Neural progenitor cell (in vitro differentiated cells): Measurements from ENCODE around the gene HMCN1. TPM values are rescaled to one million over a fixed set of nuclear protein-coding genes. Genes with fewer than 3 reads are reported as not detected.

Experiments
- DNase-seq: peaks from one replicate; pipeline ENCODE4 v3.0.0-alpha.2; 2016; ENCODE audit warnings: low spot score
- H2AFZ ChIP-seq: fragments of 200-600 bp; sonication (generic); replicated peaks from 2 replicates; pipeline ENCODE4 v1.6.1; 2016; ENCODE audit warnings: antibody characterized with exemption
- H3F3A ChIP-seq: fragments of 200-600 bp; sonication (generic); 2 replicates; pipeline ENCODE4 v1.6.1; 2016; ENCODE audit warnings: antibody characterized with exemption, low read depth
- H3K27ac ChIP-seq: fragments of 200-600 bp; sonication (generic); 2 replicates; pipeline ENCODE4 v1.5.1; 2016; ENCODE audit warnings: mild to moderate bottlenecking
- H3K27me3 ChIP-seq: fragments of 200-600 bp; sonication (generic); 2 replicates; pipeline ENCODE4 v1.6.1; 2016; ENCODE audit warnings: mild to moderate bottlenecking, moderate library complexity
- H3K36me3 ChIP-seq: fragments of 200-600 bp; sonication (generic); 2 replicates; pipeline ENCODE4 v1.5.1; 2016
- H3K4me1 ChIP-seq: fragments of 200-600 bp; sonication (generic); 2 replicates; pipeline ENCODE4 v1.6.1; 2016; ENCODE audit warnings: mixed run types
- H3K4me2 ChIP-seq: fragments of 200-600 bp; sonication (generic); 2 replicates; pipeline ENCODE4 v1.6.1; 2016
- H3K4me3 ChIP-seq: fragments of 200-600 bp; sonication (generic); 2 replicates; pipeline ENCODE4 v1.5.1; 2016
- H3K79me2 ChIP-seq: fragments of 200-600 bp; sonication (generic); 2 replicates; pipeline ENCODE4 v1.6.1; 2016; ENCODE audit warnings: low read depth
- H3K9ac ChIP-seq: fragments of 200-600 bp; sonication (generic); 2 replicates; pipeline ENCODE4 v1.6.1; 2016
- H3K9me3 ChIP-seq: fragments of 200-600 bp; sonication (generic); 2 replicates; pipeline ENCODE4 v1.5.1; 2016; ENCODE audit warnings: low read depth
- H4K20me1 ChIP-seq: fragments of 200-600 bp; sonication (generic); 2 replicates; pipeline ENCODE4 v1.6.1; 2016; ENCODE audit warnings: low read depth
- H3K27ac Mint-ChIP-seq: 3 replicates; pipeline ENCODE4 v1.8.0; 2021; ENCODE audit warnings: mixed read lengths
- H3K27me3 Mint-ChIP-seq: 2 replicates; pipeline ENCODE4 v1.8.0; 2022; ENCODE audit warnings: low read depth, mild to moderate bottlenecking, inconsistent platforms, moderate library complexity, mixed read lengths; ENCODE audit not compliant: insufficient read depth
- H3K36me3 Mint-ChIP-seq: 3 replicates; pipeline ENCODE4 v1.8.0; 2021; ENCODE audit warnings: mixed read lengths
- H3K4me1 Mint-ChIP-seq: 3 replicates; pipeline ENCODE4 v1.8.0; 2021; ENCODE audit warnings: mixed read lengths
- H3K4me3 Mint-ChIP-seq: 3 replicates; pipeline ENCODE4 v1.8.0; 2021; ENCODE audit warnings: mild to moderate bottlenecking, moderate library complexity, mixed read lengths
- H3K9me3 Mint-ChIP-seq: 3 replicates; pipeline ENCODE4 v1.8.0; 2020; ENCODE audit warnings: mixed read lengths
- EZH2 ChIP-seq: fragments of 200-600 bp; sonication (generic); IDR thresholded peaks from 2 replicates; pipeline ENCODE4 v1.6.1; 2017; ENCODE audit warnings: antibody characterized with exemption, mild to moderate bottlenecking, moderate library complexity
- EZH2phosphoT487 ChIP-seq: fragments of 200-600 bp; sonication (generic); IDR thresholded peaks from 2 replicates; pipeline ENCODE4 v1.6.1; 2017; ENCODE audit warnings: antibody characterized with exemption
- total RNA-seq: library from RNA; depleted of rRNA; stranded (reverse); fragments of >200 nt; gene quantifications from 2 replicates; pipeline ENCODE4 v1.2.3, GENCODE V29; 2015; ENCODE audit warnings: low replicate concordance
- TF ChIP-seq, protein P1 (sequence below): fragments of 200-600 bp; sonication (generic); IDR thresholded peaks from 2 replicates; pipeline ENCODE4 v1.5.1; 2017; ENCODE audit warnings: antibody characterized with exemption, mild to moderate bottlenecking

HMCN1 gene
- total RNA-seq, 1 donor from 2014 or later, result 26.4 TPM

DNA sequence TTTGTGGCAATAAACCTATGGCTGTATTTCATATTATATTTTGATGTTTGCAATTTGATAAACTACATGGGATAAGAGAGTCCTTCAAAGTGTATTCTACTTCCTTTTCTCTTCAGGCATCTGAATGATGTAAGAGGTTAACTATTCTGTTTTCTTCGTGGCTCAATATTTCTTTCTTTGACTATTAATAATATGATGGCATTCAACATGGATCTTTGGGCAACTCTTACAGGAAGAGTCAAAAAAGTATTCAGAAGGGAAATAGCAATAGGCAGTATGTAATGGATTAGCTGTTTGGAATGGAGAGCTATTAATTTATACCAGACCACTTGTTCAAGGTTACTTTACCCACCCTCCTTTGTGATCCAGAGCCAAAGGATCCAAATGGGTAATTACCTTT lies 74.4 kb downstream of the HMCN1 start:
- no peak for DNase-seq
- no peak for TF ChIP-seq EZH2phosphoT487
- TF ChIP-seq, protein P1, sequence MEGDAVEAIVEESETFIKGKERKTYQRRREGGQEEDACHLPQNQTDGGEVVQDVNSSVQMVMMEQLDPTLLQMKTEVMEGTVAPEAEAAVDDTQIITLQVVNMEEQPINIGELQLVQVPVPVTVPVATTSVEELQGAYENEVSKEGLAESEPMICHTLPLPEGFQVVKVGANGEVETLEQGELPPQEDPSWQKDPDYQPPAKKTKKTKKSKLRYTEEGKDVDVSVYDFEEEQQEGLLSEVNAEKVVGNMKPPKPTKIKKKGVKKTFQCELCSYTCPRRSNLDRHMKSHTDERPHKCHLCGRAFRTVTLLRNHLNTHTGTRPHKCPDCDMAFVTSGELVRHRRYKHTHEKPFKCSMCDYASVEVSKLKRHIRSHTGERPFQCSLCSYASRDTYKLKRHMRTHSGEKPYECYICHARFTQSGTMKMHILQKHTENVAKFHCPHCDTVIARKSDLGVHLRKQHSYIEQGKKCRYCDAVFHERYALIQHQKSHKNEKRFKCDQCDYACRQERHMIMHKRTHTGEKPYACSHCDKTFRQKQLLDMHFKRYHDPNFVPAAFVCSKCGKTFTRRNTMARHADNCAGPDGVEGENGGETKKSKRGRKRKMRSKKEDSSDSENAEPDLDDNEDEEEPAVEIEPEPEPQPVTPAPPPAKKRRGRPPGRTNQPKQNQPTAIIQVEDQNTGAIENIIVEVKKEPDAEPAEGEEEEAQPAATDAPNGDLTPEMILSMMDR, result no peak
- TF ChIP-seq EZH2, result no peak
- Mint-ChIP-seq H3K4me1 (peaks cover 14% of the 10 kb centered on the region), H3K27me3 (no peaks in the 10 kb centered on the region), H3K27ac (no peak overlapping the region), H3K4me3 (no peak overlapping the region), H3K9me3 (no peaks in the 10 kb centered on the region), H3K36me3 (no peaks in the 10 kb centered on the region)
- Histone ChIP-seq H3K27me3 (no peaks in the 10 kb centered on the region), H3K9me3 (no peaks in the 10 kb centered on the region), H3K4me3 (no peak overlapping the region), H3K79me2 (no peaks in the 10 kb centered on the region), H3K36me3 (no peaks in the 10 kb centered on the region), H4K20me1 (no peaks in the 10 kb centered on the region), H3K4me2 (no peak overlapping the region), H2AFZ (no peak overlapping the region), H3K27ac (no peak overlapping the region), H3F3A (no peaks in the 10 kb centered on the region), H3K4me1 (peaks cover 18% of the 10 kb centered on the region), H3K9ac (no peak overlapping the region)

DNA sequence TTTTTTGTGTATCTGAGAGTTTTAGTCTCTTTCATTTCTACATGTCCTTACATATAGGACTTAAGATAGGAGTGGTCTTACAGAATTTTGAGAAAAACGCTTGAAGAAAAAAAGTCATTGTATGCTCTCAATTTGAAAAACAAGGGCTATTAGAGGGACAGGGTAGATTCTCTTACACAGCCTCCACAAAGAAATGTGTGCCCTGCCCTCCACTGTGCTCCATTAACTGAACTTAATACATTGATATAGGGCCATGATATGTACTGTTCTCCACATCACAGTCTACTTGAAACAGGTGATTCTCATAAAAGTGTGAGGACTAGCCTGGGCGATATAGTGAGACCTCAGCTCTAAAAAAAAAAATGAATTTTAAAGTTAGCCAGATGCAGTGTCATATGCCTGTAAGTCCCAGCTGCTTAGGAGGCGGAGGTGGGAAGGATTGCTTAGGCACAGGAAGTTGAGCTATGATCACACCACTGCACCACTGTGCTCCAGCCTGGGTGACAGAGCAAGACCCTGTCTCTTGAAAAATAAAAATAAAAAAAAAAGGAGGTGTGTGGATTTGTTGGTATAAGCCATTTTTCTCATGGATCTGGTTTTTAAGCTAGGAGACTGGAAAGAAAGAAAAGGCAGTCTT lies 77.0 kb downstream of the HMCN1 start:
- no peaks in the 10 kb centered on the region for H3K36me3 ChIP-seq
- no peak for DNase-seq
- Mint-ChIP-seq H3K4me3 (no peak overlapping the region), H3K9me3 (no peaks in the 10 kb centered on the region), H3K4me1 (no peaks in the 10 kb centered on the region), H3K27ac (no peak overlapping the region), H3K27me3 (no peaks in the 10 kb centered on the region), H3K36me3 (no peaks in the 10 kb centered on the region)
- no peaks in the 10 kb centered on the region for H3K9me3 ChIP-seq
- H2AFZ ChIP-seq, result no peak overlapping the region
- H3K4me2 ChIP-seq, result no peak overlapping the region
- no peak overlapping the region for H3K4me3 ChIP-seq
- H4K20me1 ChIP-seq, result no peaks in the 10 kb centered on the region
- H3K27ac ChIP-seq, result no peak overlapping the region
- H3F3A ChIP-seq, result no peaks in the 10 kb centered on the region
- H3K4me1 ChIP-seq, result no peaks in the 10 kb centered on the region
- TF ChIP-seq, protein P1, result no peak
- TF ChIP-seq EZH2 (no peak), EZH2phosphoT487 (no peak)
- no peaks in the 10 kb centered on the region for H3K27me3 ChIP-seq
- H3K9ac ChIP-seq, result no peak overlapping the region
- no peaks in the 10 kb centered on the region for H3K79me2 ChIP-seq

DNA sequence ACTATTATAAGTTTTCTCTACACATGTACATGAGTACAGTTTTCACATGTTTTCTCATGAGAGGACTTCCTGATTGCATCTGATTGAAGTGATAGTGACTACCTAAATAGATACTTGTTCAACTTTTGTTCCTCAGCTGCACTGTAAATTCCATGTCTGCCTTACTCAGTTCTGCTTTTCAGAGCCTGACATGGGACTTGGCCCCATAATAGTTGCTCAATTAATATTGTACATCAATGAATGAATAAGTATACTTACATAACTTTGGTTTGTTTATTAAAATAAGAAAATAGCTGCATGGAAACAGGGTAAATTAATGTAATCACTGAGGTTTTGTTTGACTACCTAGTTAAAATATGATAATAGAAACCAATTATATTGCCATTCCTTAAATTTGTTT lies 78.7 kb downstream of the HMCN1 start:
- H3F3A ChIP-seq, result no peaks in the 10 kb centered on the region
- Mint-ChIP-seq H3K9me3 (no peaks in the 10 kb centered on the region), H3K27me3 (no peaks in the 10 kb centered on the region), H3K27ac (no peak overlapping the region), H3K36me3 (no peaks in the 10 kb centered on the region), H3K4me1 (no peaks in the 10 kb centered on the region), H3K4me3 (no peak overlapping the region)
- no peaks in the 10 kb centered on the region for H3K27me3 ChIP-seq
- no peaks in the 10 kb centered on the region for H4K20me1 ChIP-seq
- H3K4me1 ChIP-seq, result no peaks in the 10 kb centered on the region
- no peaks in the 10 kb centered on the region for H3K79me2 ChIP-seq
- DNase-seq, result no peak
- no peaks in the 10 kb centered on the region for H3K36me3 ChIP-seq
- no peak overlapping the region for H3K9ac ChIP-seq
- H2AFZ ChIP-seq, result no peak overlapping the region
- no peak for TF ChIP-seq EZH2
- TF ChIP-seq, protein P1, result no peak
- no peak for TF ChIP-seq EZH2phosphoT487
- H3K4me2 ChIP-seq, result no peak overlapping the region
- H3K27ac ChIP-seq, result no peak overlapping the region
- H3K4me3 ChIP-seq, result no peak overlapping the region
- H3K9me3 ChIP-seq, result no peaks in the 10 kb centered on the region
